NCI-H82 (cell line): ENCODE data around the gene FANK1.

Experiments
- DNase-seq: peaks from one replicate; lab custom pipeline; 2025; lab: John Stamatoyannopoulos, UW

The FANK1 gene

GRCh38 chr10:125985557-125986240 lies 89.3 kb downstream of the FANK1 start:
- DNase-seq: no peak

- no peak for DNase-seq
Observed at GRCh38 chr10:125989791-125990190, 93.4 kb downstream of the FANK1 start.

DNA sequence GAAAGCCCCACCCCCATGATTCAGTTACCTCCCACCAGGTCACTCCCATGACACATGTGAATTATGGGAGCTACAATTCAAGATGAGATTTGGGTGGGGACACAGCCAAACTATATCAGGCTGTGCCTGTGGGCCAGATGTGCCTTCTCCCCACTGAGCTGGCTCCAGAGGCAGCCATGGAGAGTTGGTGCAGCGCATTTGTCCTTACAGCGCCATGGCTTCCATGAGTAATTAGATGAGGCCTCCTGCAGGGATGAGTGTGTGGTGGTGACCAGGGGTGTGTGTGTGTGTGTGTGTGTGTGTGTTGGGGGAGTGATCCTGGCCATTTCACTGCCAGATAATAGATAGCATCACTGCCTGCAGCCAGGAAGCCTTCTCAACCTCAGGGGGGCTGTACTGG lies 94.6 kb downstream of the FANK1 start:
- no peak for DNase-seq

DNA sequence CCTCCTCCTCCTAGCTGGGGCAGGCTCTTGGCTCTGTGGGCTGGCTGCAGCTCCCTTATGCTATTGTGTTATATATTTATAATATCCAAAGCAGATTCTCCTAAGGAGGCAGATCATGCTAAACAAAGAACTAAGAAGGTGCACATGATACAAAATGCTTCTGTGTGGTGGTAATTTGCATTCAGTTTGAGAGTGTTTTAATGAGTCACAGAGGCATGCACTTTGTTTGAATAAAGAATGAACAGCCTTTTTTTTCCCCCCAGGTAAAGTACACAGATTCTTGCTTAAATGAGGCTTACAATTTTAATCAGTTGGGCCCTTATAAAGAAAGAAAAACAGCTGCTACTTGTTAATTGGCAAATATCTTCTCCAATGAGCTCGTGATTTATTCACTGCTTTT lies 95.0 kb downstream of the FANK1 start:
- DNase-seq: no peak

DNA sequence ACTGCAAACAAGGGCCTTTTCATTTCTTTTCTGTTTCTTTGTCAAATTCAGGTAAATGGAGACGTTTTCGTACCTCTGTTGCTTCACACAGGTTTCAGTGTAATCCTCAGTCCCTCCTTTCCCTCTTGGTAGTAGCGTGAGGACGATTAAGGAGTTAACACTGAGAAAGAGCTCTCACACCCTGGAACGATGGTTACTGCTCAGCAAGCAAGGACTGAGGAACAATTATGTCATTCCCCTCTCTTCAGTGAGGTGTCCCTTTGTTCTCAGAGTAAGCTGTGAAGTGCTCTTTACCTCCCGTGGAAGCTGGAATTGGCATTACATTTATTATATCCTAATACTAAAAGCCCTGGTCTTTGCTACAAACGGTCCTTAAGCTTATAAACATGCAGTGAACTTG lies 95.9 kb downstream of the FANK1 start:
- no peak for DNase-seq

- DNase-seq: no peak
Observed at GRCh38 chr10:125994601-125995000, 98.2 kb downstream of the FANK1 start.

GRCh38 chr10:125995726-125996304 lies 99.5 kb downstream of the FANK1 start:
- no peak for DNase-seq

DNA sequence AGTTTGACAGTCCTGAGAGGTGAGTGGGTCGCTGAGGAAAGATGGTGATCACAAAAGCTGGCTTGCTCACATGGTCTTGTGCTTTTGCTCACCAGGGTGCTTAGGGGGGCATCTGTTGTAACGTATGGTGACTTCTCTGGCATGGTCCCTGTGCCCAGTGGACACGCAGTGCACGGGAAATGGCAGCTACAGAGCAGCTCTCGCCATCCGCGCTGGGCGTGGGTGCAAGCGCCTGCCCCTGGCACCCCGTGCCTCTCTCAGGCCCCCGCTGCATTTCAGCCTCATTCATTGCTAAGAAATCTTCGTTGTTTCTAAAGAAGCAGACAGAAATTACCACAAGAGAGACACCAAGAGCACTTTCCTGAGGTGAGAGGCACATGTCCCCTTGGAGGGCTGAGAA lies 101.2 kb downstream of the FANK1 start:
- no peak for DNase-seq

DNA sequence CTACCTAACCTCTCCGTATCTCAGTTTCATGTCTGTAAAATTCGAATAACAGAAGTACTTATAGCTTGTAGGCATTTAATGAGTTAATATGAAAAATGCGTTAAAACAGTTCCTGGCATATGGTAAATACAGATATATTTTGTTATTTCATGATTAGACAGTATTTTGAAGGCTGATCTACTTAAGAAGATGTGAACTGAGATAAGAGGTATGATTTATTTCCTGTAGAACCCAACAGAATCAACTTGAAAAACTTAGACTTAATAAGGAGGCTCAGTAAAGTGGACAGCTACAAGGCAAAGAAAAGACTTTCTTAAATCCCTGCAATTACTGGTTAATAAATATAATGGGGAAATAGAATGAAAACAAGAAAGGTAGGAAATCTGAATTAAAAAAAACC lies 103.3 kb downstream of the FANK1 start:
- DNase-seq: no peak

- peak; percentile 4 for DNase-seq
Observed at GRCh38 chr10:126001576-126001975, 105.2 kb downstream of the FANK1 start.

- DNase-seq: no peak
Observed at GRCh38 chr10:126004752-126005151, 108.4 kb downstream of the FANK1 start.

- DNase-seq: no peak
Observed at GRCh38 chr10:126006264-126006663, 109.9 kb downstream of the FANK1 start.

GRCh38 chr10:126006906-126007305 lies 110.5 kb downstream of the FANK1 start:
- no peak for DNase-seq

- no peak for DNase-seq
Observed at GRCh38 chr10:126009650-126010049, 113.3 kb downstream of the FANK1 start.

DNA sequence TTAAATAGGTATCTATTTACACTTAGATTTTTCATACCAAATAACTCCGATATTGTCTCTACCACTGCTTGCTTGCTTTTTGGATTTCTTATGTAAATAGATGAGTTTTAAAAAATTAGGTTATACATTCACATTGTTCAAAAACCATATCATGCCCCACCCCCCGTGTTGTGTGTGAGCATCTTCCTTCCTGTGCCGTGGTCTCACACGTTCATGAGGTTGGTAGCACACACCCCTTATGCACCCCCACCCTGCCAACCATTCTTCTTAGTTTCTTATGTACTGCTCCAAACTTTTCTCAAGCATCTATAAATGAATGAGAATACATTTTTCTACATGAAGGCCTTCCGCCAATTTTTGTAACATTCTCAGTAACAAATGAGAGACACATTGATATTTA lies 115.6 kb downstream of the FANK1 start:
- no peak for DNase-seq

DNA sequence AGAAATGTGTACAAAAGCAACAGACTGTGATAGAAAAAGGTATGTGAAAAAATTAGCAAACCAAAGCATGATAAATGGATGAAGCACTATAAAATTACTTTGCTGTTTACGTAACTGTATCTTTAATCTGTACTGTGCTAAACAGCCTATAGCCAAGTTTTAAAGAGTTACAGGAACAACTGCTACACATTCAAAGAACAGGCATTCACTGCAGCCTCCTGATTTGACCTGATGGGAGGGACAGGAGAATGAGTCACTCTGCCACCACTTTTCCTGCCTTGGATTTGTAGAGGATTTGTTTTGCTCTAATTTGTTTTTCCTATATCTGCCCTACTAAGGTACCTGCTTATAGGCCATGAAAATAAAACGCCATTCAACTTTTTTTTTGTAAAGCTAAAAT lies 116.1 kb downstream of the FANK1 start:
- DNase-seq: no peak

GRCh38 chr10:126013489-126014281 lies 117.3 kb downstream of the FANK1 start:
- DNase-seq: no peak

DNA sequence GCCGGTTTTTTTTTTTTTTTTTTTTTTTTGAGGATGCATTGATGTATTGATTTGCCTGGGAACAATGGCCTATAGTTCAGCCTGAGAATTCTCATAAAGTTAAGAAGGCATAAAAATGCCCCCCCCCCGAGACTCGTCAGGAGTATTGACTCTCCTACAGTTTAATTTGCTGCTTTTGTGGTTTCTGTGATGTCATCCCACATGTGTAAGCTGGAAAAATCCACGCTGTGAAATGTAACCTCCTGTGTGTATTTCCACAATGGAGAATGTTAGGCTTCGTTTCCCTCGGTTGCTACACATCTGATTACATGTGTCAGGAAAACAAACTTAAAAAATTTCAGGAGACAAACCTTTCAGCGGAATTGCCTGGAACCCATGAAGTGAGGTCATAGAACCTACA lies 117.9 kb downstream of the FANK1 start:
- DNase-seq: no peak

- no peak for DNase-seq
Observed at GRCh38 chr10:126015413-126015812, 119.0 kb downstream of the FANK1 start.

GRCh38 chr10:126016156-126016805 lies 119.9 kb downstream of the FANK1 start:
- no peak for DNase-seq

GRCh38 chr10:126016882-126017281 lies 120.5 kb downstream of the FANK1 start:
- no peak for DNase-seq

DNA sequence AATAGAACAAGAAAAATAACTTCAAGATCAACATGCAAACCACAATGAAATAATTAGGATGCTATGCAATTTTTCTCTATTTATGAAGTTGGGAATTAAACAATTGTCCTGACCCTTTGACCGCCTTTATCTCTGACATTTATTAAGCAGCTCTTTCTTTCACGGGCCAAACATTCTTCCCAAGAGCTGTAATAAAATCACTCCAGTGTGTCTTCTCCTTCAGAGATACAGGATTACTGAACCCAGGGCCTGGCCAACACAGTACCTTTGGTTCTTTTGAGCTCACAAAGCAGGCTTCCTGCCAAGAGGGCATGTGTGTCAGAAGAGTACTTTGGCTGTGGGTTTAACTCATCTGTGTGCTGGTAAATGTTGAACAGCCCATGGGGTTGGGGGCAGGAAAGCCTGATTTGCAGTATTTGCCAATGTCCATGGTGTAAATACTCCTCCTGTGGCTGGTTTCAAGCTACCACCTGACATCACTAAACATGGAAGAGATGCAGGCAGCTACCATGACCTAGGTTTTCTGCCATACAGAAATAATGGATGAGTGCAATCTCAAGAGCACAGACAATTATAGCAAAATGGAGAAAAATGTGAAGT lies 121.7 kb downstream of the FANK1 start:
- DNase-seq: no peak
